GM23338 (cell line): ENCODE data around the gene AGRN. TPM values are rescaled to one million over a fixed set of nuclear protein-coding genes. Genes with fewer than 3 reads are reported as not detected.

ENCODE experiments used
- ATAC-seq: fragments of 200-7000 bp; cut with Tn5 transposase; 3 replicates; pipeline ENCODE4 v1.9.1; 2020
- DNase-seq: peaks from one replicate; pipeline ENCODE4 v3.0.0-alpha.2; 2015; ENCODE audit warnings: low spot score
- H2AFZ ChIP-seq: fragments of 200-600 bp; sonication (generic); 2 replicates; pipeline ENCODE4 v1.8.0; 2016; ENCODE audit warnings: antibody characterized with exemption, mild to moderate bottlenecking, moderate library complexity
- H3F3A ChIP-seq: fragments of 200-600 bp; sonication (generic); replicated peaks from 2 replicates; pipeline ENCODE4 v1.8.0; 2017; ENCODE audit warnings: antibody characterized with exemption, mixed run types, low read depth
- H3K27ac ChIP-seq: fragments of 200-600 bp; sonication (generic); 2 replicates; pipeline ENCODE4 v1.6.1; 2016; ENCODE audit warnings: low read depth
- H3K27me3 ChIP-seq: fragments of 200-600 bp; sonication (generic); 2 replicates; pipeline ENCODE4 v1.8.0; 2016; ENCODE audit warnings: mild to moderate bottlenecking, mixed run types, moderate library complexity; ENCODE audit not compliant: insufficient read depth
- H3K36me3 ChIP-seq: fragments of 200-600 bp; sonication (generic); 2 replicates; pipeline ENCODE4 v1.8.0; 2016; ENCODE audit warnings: mild to moderate bottlenecking; ENCODE audit not compliant: insufficient read depth
- H3K4me1 ChIP-seq: fragments of 200-600 bp; sonication (generic); 2 replicates; pipeline ENCODE4 v1.8.0; 2016; ENCODE audit warnings: mild to moderate bottlenecking, moderate library complexity; ENCODE audit not compliant: insufficient read depth
- H3K4me2 ChIP-seq: fragments of 200-600 bp; sonication (generic); 2 replicates; pipeline ENCODE4 v1.7.1; 2017; ENCODE audit warnings: mixed run types
- H3K4me3 ChIP-seq: fragments of 200-600 bp; sonication (generic); 2 replicates; pipeline ENCODE4 v1.6.1; 2016; ENCODE audit warnings: mixed run types
- H3K79me2 ChIP-seq: fragments of 200-600 bp; sonication (generic); replicated peaks from 2 replicates; pipeline ENCODE4 v1.8.0; 2017; ENCODE audit warnings: mild to moderate bottlenecking; ENCODE audit not compliant: insufficient read depth
- H3K9me2 ChIP-seq: fragments of 200-600 bp; sonication (generic); 2 replicates; pipeline ENCODE4 v1.8.0; 2017; ENCODE audit not compliant: insufficient read depth
- H4K20me1 ChIP-seq: fragments of 200-600 bp; sonication (generic); replicated peaks from 2 replicates; pipeline ENCODE4 v1.8.0; 2017; ENCODE audit warnings: mild to moderate bottlenecking; ENCODE audit not compliant: insufficient read depth
- H3K27ac Mint-ChIP-seq: 2 replicates; pipeline ENCODE4 v1.8.0; 2020; ENCODE audit warnings: inconsistent platforms, mild to moderate bottlenecking, moderate library complexity, mixed read lengths
- H3K27me3 Mint-ChIP-seq: 3 replicates; pipeline ENCODE4 v1.8.0; 2022; ENCODE audit warnings: low read depth, mild to moderate bottlenecking, moderate library complexity, mixed read lengths, inconsistent platforms; ENCODE audit not compliant: insufficient read depth, poor library complexity
- H3K36me3 Mint-ChIP-seq: 3 replicates; pipeline ENCODE4 v1.8.0; 2021; ENCODE audit warnings: low read depth, mild to moderate bottlenecking, inconsistent platforms, moderate library complexity, mixed read lengths
- H3K4me1 Mint-ChIP-seq: 3 replicates; pipeline ENCODE4 v1.8.0; 2020; ENCODE audit warnings: mild to moderate bottlenecking, inconsistent platforms, mixed read lengths
- H3K4me3 Mint-ChIP-seq: 3 replicates; pipeline ENCODE4 v1.8.0; 2021; ENCODE audit warnings: moderate library complexity, mild to moderate bottlenecking, inconsistent platforms, mixed read lengths
- H3K9me3 Mint-ChIP-seq: 3 replicates; pipeline ENCODE4 v1.8.0; 2020; ENCODE audit warnings: moderate library complexity, mild to moderate bottlenecking, inconsistent platforms, mixed read lengths
- CREB1 ChIP-seq: fragments of 250-450 bp; sonication (Bioruptor Pico); IDR thresholded peaks from 2 replicates; pipeline ENCODE4 v1.5.0; 2020; ENCODE audit warnings: low read depth, mild to moderate bottlenecking, moderate library complexity
- ETS1 ChIP-seq: IDR thresholded peaks from 2 replicates; pipeline ENCODE4 v1.6.1; 2016; ENCODE audit warnings: antibody characterized with exemption
- EZH2 ChIP-seq: fragments of 200-600 bp; sonication (generic); IDR thresholded peaks from one replicate; pipeline ENCODE4 v1.8.0; 2017; ENCODE audit warnings: antibody characterized with exemption, mild to moderate bottlenecking, low read depth; ENCODE audit not compliant: unreplicated experiment
- EZH2phosphoT487 ChIP-seq: fragments of 200-600 bp; sonication (generic); IDR thresholded peaks from one replicate; pipeline ENCODE4 v1.8.1; 2018; ENCODE audit warnings: antibody characterized with exemption; ENCODE audit not compliant: unreplicated experiment
- JUNB ChIP-seq: IDR thresholded peaks from one replicate; pipeline ENCODE4 v1.6.1; 2016; ENCODE audit warnings: antibody characterized with exemption; ENCODE audit not compliant: unreplicated experiment
- NANOG ChIP-seq: IDR thresholded peaks from 2 replicates; pipeline ENCODE4 v1.6.1; 2016; ENCODE audit warnings: antibody characterized with exemption, borderline replicate concordance
- ZNF331 ChIP-seq: fragments of 250-450 bp; sonication (Bioruptor Pico); IDR thresholded peaks from 2 replicates; pipeline ENCODE4 v1.5.0; 2020; ENCODE audit warnings: low read depth, mild to moderate bottlenecking, moderate library complexity
- ZNF462 ChIP-seq: fragments of 250-450 bp; sonication (Bioruptor Pico); IDR thresholded peaks from 2 replicates; pipeline ENCODE4 v1.5.0; 2020; ENCODE audit warnings: mild to moderate bottlenecking, moderate library complexity
- polyA plus RNA-seq: library from polyadenylated mRNA; unstranded; fragments of >200 nt; fragmentation: Nextera tagmentation; extraction: Ambion mirVana; gene quantifications from 2 replicates; pipeline ENCODE4 v1.2.1, GENCODE V29; 2016
- total RNA-seq: library from RNA; depleted of rRNA; stranded (reverse); fragments of >200 nt; shearing (Covaris generic); gene quantifications from 2 replicates; pipeline ENCODE4 v1.2.3, GENCODE V29; 2014

The AGRN gene
- total and polyA plus RNA-seq, 2 experiments from 2014 or later, result 12.3 to 185 TPM

DNA sequence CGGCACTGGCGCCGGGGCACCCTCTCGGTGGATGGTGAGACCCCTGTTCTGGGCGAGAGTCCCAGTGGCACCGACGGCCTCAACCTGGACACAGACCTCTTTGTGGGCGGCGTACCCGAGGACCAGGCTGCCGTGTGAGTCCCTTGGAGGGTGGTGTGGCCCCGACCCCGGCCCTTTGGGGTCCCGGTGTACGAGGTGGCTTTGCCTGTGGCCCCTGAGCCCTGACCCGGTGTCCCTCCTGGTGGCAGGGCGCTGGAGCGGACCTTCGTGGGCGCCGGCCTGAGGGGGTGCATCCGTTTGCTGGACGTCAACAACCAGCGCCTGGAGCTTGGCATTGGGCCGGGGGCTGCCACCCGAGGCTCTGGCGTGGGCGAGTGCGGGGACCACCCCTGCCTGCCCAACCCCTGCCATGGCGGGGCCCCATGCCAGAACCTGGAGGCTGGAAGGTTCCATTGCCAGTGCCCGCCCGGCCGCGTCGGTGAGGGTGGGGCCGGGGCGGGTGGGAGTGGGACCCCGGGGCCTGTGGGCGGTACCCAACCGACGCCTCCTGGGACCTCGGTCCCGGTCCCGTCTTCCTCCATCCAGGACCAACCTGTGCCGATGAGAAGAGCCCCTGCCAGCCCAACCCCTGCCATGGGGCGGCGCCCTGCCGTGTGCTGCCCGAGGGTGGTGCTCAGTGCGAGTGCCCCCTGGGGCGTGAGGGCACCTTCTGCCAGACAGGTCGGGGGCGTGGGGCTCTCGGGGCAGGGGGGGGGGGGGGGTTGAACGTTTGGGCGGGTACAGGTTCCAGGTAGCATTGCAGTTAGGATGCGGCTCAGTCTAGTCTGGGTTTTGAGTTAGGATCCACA is 29.6 kb downstream of the AGRN start:
- Mint-ChIP-seq H3K4me3 (no peak overlapping the region), H3K4me1 (no peaks in the 10 kb centered on the region), H3K36me3 (peaks cover 32% of the 10 kb centered on the region), H3K9me3 (peaks cover 2% of the 10 kb centered on the region; the same call in 1 of the 3 replicates), H3K27ac (no peak overlapping the region), H3K27me3 (peaks cover 6% of the 10 kb centered on the region)
- Histone ChIP-seq H3F3A (0 out of 2 replicates have a peak, but pooled peaks cover 13% of the 10 kb centered on the region), H3K27ac (no peak overlapping the region), H3K9me2 (no peaks in the 10 kb centered on the region), H3K36me3 (peaks cover 4% of the 10 kb centered on the region; the same call in 1 of the 2 replicates), H3K4me1 (no peaks in the 10 kb centered on the region), H3K27me3 (no peaks in the 10 kb centered on the region), H2AFZ (no peak overlapping the region), H3K4me2 (no peak overlapping the region), H4K20me1 (no peaks in the 10 kb centered on the region), H3K4me3 (no peak overlapping the region), H3K79me2 (no peaks in the 10 kb centered on the region)
- ATAC-seq (no peak), DNase-seq (no peak)
- TF ChIP-seq NANOG, result no peak
- TF ChIP-seq JUNB, result no peak
- TF ChIP-seq ETS1, result no peak
- no peak for TF ChIP-seq ZNF331 (CRISPR knock-in tag)
- TF ChIP-seq EZH2phosphoT487, result no peak
- TF ChIP-seq ZNF462 (CRISPR knock-in tag), result no peak
- no peak for TF ChIP-seq EZH2
- TF ChIP-seq CREB1 (CRISPR knock-in tag), result no peak
